GM21390 (cell line): ENCODE data around the gene TSPOAP1.

Source experiments
- ATAC-seq: cut with Tn5 transposase; IDR thresholded peaks from one replicate; pipeline ENCODE4 v1.9.1; 2021; ENCODE audit not compliant: unreplicated experiment

Gene TSPOAP1

DNA sequence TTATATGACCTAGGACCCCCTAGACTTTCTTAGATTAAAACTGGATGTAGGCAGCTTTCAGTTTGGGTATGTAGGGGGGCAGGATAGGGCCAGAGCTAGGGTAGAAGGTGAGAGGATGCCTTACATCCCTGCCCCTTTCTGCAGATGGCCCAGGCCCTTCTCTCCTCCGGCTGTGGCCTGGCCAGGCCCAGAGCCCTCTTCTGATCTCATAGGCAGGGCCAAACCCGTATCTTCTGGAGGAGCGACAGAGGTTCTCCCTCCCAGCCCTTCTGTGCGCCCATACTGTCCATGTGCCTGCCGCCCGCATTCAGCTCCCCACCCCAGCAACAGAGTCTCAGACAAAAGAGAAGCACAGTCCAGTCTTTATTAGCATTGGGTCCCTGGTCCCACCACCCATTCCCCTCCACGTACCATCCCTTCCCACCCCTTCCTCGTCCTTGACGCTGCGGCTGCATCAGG, 2.0 kb upstream of the TSPOAP1 start:
- ATAC-seq, result no peak

- ATAC-seq, result peak; percentile 24
Measured at GRCh38 chr17:58329810-58330537, 1.4 kb upstream of the TSPOAP1 start.

DNA sequence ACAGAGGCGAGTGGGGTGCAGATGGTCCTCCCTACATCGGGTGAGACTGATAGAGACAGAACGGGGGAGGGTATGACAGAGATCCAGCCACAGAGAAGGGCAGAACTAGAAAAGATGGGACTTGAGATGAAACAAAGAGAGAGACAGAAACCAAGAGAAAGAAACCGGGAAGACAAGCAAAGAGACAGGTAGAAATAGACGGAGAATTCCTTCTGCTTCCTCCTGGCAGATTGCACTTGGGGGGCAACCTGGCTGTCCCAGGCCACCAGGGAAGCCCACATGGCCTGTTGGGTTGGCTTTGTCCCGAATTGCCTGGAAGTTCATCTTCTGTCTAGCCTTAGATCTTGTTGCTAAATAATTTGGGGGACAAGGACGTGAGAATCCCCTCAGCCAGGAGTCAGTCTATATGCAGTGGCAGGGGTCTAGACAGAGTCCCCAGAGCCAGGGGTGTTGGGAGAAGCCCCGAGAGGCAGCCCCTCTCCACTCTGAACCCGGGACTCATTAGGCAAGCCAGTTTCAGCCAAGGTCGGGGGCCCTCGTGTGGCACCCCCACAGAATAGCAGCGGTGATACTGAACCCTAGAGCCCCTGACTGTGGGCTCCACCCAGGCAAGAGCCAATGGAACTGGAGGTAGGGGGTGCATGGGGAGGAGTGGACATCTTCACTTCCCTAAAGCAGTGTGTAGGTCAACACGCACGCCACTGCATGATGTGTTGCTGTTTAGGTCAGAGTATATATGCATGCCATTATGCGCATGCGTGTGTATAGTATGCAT, 627 bp upstream of the TSPOAP1 start:
- ATAC-seq, result peak; percentile 43

GRCh38 chr17:58327363-58328194, 1.0 kb downstream of the TSPOAP1 start:
- ATAC-seq, result peak; percentile 0

GRCh38 chr17:58326609-58327362, 1.8 kb downstream of the TSPOAP1 start:
- ATAC-seq, result no peak

DNA sequence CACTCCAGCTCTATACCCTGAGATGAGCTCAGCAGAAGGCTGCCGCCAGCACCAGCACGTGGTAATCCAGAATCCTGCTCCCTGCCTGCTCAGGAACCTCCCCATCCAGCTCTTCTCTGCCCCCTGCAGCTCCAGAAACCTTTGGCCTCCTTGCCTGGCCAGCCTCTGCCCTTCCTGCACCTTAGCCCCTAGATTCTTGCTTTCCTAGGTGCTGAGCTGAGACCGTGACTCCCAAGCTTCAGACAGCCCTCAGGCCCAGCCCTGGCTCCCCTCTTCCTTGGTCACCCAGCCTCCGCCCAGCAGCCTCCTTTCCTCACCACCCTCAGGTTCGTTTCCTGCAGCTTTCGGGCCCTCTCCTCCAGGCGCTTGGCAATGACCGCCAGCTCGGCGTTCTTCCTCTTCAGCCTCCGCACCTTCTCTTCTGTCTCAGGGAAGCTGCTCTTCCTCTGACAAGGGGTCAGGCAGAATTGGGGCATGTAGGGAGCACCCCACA, 2.6 kb downstream of the TSPOAP1 start:
- no peak for ATAC-seq

GRCh38 chr17:58325289-58325726, 3.3 kb downstream of the TSPOAP1 start:
- no peak for ATAC-seq

DNA sequence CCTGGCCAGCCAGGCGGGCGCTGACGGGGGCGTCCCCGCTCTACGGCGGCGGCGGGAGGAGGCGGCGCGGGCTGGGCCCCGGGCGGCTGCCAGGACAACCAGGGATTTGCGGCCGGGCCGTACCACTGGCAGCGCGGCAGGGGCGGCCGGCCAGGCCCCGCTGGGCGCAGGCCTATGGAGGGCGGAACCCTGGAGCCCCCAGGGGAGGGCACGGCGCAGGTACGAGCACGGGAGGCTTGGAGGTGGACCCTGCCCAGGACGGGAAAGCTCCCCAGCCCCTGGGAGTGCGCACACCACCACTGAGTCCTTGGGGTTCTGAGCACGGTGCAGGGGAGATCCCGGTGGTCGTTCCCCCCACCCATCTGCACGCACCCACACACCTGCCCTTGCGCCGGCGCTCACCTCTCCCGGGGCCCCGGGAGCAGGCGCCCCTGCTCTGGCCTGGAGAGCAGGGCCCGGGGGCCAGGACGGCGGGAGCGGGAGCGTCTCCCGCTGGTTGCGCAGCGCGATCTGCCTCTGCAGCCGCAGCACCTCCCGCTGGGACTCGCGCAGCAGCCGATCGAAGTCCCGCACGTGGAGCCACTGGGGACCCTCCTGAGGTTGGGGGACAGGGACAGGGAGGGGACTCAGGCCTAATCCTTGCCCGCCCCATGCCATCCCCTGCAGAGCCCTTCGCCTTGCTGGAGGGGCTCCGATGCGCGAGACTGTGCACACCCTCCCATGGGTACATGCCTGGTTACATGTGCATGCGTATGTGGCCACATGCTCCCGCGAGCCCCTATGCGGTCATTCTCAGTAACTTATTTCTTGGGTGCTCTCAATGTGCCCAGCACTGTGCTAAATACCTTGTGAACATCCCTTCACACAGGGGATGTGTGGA, 3.9 kb downstream of the TSPOAP1 start:
- ATAC-seq, result no peak

GRCh38 chr17:58324056-58324408, 4.6 kb downstream of the TSPOAP1 start:
- no peak for ATAC-seq

DNA sequence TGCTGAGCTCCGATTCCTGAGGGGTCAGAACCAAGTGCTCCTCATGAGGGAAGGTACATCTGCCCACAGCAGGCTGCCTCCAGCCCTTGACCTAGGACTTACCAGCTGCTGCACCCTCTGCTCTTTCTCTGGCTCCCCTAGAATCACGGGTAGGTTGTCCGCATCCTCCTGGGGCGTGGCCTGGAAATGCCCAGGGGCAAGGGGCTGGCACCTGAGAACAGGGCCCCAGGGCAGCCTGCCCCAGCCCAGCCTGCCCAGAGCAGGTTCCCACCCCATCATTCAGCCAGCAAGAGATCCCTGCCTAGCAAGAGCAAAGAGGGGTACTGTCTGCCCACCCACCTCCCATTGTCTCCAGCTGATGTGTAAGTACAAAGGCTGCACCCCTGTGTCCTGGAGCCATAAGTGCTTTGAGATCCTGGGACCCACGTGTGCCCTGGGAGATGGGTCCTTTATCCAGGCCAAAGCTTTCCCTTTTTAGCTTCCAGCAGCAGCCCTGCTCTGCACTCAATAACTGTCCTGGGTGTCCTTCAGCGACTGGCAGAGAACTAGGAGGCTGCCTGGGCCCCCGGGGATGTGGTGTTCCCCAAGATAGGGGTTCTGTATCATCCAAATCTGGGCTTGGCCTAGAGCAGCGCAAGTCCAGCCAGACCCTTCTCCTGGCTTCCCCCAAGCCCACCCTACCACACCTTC, 5.1 kb downstream of the TSPOAP1 start:
- ATAC-seq, result no peak

DNA sequence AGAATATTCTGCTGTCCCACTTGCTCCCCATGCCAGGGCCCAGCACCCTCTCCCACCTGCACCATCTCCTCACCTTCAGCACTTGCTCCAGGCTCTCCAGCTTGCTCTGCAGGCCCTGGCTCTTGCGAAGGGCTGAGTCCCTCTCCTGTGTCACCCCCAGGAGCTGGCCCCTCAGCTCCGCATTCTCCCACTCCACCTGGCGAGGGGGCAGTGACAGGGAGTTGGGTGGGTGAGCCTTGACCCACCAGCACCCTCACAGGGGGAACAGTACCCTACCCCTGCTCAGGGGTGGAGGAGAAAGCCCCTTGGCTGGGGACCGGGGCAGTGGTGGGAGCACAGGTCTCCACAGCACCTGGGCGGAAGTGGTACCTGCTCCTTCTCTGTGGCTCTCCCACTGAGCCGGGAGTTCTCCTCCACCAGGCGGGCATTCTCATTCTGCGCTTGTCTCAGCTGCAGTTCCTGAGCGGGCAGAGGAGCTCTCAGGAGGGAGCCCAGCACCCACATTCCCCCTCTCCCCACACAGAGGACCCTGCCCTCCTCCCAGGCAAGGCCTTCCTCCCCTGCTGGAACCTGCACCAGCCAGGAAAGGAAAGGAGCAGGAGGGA, 5.9 kb downstream of the TSPOAP1 start:
- ATAC-seq, result no peak

GRCh38 chr17:58321571-58322525, 6.7 kb downstream of the TSPOAP1 start:
- ATAC-seq, result no peak

- no peak for ATAC-seq
Measured at GRCh38 chr17:58320570-58321323, 7.8 kb downstream of the TSPOAP1 start.

GRCh38 chr17:58320163-58320558, 8.4 kb downstream of the TSPOAP1 start:
- ATAC-seq, result no peak

GRCh38 chr17:58319173-58320162, 9.1 kb downstream of the TSPOAP1 start:
- ATAC-seq, result no peak
